ENCODE measurements around the gene ABI1.

Gene ABI1

DNA sequence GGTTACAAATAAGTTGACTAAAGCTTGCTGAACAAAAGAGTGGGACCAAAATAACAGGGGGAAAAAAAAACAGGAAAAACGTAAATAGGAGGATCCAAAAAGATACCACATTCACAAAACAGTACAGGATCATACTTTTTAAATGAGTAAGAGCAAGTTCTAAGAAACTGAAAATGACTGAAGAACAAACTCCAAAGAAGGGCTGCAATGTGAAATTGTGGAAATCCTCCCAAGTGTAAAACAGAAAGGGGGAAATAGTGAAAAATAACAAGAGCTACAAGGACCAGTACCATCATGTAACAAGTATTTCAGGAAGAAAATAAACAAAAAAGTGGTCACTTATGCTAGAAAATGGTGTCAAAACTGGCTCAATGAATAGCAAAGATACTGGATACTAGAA, 116.9 kb downstream of the ABI1 start:
- CTCF ChIA-PET: interaction anchor here (0.8 to 2.4 kb wide), 2 partner anchors 18 to 138 kb away, joined by 4 to 9 read pairs; no protein-coding TSS in a partner anchor
- no peak overlapping the region for H3K27ac ChIP-seq (ENCODE audit: extremely low read depth, low read depth, low read length)
- H3K36me3 ChIP-seq (ENCODE audit: control insufficient read depth in 2 of 2, insufficient read depth in 1 of 2, low read length in 2 of 2): peaks cover 36 to 85% of the 10 kb centered on the region in 2 experiments

GRCh38 chr10:26743091-26743490, 117.7 kb downstream of the ABI1 start:
- H3K36me3 ChIP-seq (ENCODE audit: control insufficient read depth in 2 of 2, insufficient read depth in 1 of 2, low read length in 2 of 2): peaks cover 39 to 87% of the 10 kb centered on the region in 2 experiments
- H3K27ac ChIP-seq (ENCODE audit: extremely low read depth, low read depth, low read length): no peak overlapping the region
- no peak overlapping the region for H3K4me3 ChIP-seq (ENCODE audit: low read depth, low read length)
- CTCF ChIA-PET: interaction anchor here (0.6 to 2.4 kb wide), 3 partner anchors 17 to 139 kb away, joined by 3 to 9 read pairs (median 4); no protein-coding TSS in a partner anchor
- H3K9me3 ChIP-seq (ENCODE audit: control insufficient read depth, insufficient read depth, low read depth, low read length): no peaks in the 10 kb centered on the region
- TF ChIP-seq ZNF114 (tag by site-specific recombination; IDR thresholded peaks at IDR 0.05) (no peak), ZNF398 (tag by site-specific recombination; IDR thresholded peaks at IDR 0.05) (no peak), ZNF132 (tag by site-specific recombination; IDR thresholded peaks at IDR 0.05; ENCODE audit: borderline replicate concordance) (no peak), EGR2 (tag by site-specific recombination; IDR thresholded peaks at IDR 0.05; ENCODE audit: low read depth) (no peak), SP3 (tag by site-specific recombination; IDR thresholded peaks at IDR 0.05) (no peak), ZSCAN5A (tag by site-specific recombination; IDR thresholded peaks at IDR 0.05) (no peak)
- H3K4me1 ChIP-seq (ENCODE audit: control insufficient read depth, insufficient read depth, low read length): no peaks in the 10 kb centered on the region
- POLR2A ChIA-PET: no interaction called here

More for the DNA sequence above, 116.9 kb downstream of the ABI1 start:
- Histone ChIP-seq H3K9me3 (ENCODE audit: control insufficient read depth, insufficient read depth, low read depth, low read length) (no peaks in the 10 kb centered on the region), H3K4me1 (ENCODE audit: control insufficient read depth, insufficient read depth, low read length) (no peaks in the 10 kb centered on the region), H3K4me3 (ENCODE audit: low read depth, low read length) (no peak overlapping the region)
- POLR2A ChIA-PET: interaction anchor here (1.6 kb wide), 1 partner anchor 117 kb away, joined by 3 read pairs; the partner anchor contains the start of gene ABI1
- TF ChIP-seq ZSCAN30 (tag by site-specific recombination; IDR thresholded peaks at IDR 0.05) (no peak), MYNN (tag by site-specific recombination; IDR thresholded peaks at IDR 0.05; ENCODE audit: borderline replicate concordance) (no peak), ZNF26 (tag by site-specific recombination; IDR thresholded peaks at IDR 0.05) (no peak), ZNF585B (tag by site-specific recombination; IDR thresholded peaks at IDR 0.05) (no peak), ZNF555 (tag by site-specific recombination; conservative IDR thresholded peaks at IDR 0.05) (no peak), OVOL3 (tag by site-specific recombination; IDR thresholded peaks at IDR 0.05) (no peak), GLIS2 (tag by site-specific recombination; IDR thresholded peaks at IDR 0.05) (no peak), ZFP37 (tag by site-specific recombination; IDR thresholded peaks at IDR 0.05) (no peak), ZNF302 (tag by site-specific recombination; IDR thresholded peaks at IDR 0.05; ENCODE audit: low read depth) (no peak)
- TF ChIP-seq, protein P1, sequence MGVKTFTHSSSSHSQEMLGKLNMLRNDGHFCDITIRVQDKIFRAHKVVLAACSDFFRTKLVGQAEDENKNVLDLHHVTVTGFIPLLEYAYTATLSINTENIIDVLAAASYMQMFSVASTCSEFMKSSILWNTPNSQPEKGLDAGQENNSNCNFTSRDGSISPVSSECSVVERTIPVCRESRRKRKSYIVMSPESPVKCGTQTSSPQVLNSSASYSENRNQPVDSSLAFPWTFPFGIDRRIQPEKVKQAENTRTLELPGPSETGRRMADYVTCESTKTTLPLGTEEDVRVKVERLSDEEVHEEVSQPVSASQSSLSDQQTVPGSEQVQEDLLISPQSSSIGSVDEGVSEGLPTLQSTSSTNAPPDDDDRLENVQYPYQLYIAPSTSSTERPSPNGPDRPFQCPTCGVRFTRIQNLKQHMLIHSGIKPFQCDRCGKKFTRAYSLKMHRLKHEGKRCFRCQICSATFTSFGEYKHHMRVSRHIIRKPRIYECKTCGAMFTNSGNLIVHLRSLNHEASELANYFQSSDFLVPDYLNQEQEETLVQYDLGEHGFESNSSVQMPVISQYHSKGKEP (tag by site-specific recombination; IDR thresholded peaks at IDR 0.05): no peak

Measured in HEK293 (cell line).